ENCODE measurements around the gene KRTCAP2.
"Not testable (repeated sequence)": the region's sequence is repeated elsewhere in the genome, so short reads cannot be mapped to it uniquely, and the experiment has no call there.

KRTCAP2 gene

DNA sequence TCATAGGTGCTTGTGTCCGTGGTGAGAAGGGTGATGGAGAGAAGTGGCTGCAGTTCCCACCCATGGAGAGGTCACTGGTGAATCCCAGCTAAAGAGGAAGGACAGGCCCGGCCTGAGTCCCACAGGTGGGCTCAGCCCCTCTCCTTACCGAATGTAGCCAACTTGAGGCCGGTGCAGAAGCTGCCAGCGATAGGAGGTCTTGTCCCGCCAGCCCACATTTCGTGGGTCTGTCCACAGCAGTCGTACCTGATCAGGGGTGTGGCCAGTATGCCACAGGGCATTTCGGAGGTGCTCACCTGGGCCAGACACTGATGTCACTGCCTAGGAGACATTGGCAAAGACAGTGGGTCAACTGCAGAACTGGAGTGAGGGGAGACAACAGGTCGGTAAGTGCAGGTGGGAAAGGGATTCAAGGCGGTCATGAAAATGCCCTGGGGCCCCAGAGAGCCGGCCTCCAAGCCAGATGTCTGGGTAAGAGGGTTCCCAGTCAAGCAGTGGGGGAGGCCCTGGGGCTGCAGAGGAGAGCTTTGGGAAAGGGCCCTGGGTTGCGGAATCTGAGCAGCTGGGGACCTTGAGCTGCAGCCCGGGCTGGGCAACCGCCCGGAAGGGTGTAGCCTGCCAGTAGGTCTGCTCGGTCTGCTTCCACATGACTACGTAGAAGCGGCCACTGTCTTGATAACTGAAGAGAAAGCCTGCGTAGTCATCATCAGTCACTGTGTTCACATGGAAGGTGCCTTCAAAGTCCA lies 24.0 kb upstream of the KRTCAP2 start:
- no peak for TF ChIP-seq CTCF (conservative IDR thresholded peaks at IDR 0.05; ENCODE audit: low read depth, low read length)
- H3K4me3 ChIP-seq (ENCODE audit: low read depth, low read length) = no peak overlapping the region
- DNase-seq (ENCODE audit: low read depth) = no peak

GRCh38 chr1:155196103-155196892 lies 23.2 kb upstream of the KRTCAP2 start:
- TF ChIP-seq CTCF (conservative IDR thresholded peaks at IDR 0.05; ENCODE audit: low read depth, low read length) = no peak
- no peak overlapping the region for H3K4me3 ChIP-seq (ENCODE audit: low read depth, low read length)
- no peak for DNase-seq (ENCODE audit: low read depth)

DNA sequence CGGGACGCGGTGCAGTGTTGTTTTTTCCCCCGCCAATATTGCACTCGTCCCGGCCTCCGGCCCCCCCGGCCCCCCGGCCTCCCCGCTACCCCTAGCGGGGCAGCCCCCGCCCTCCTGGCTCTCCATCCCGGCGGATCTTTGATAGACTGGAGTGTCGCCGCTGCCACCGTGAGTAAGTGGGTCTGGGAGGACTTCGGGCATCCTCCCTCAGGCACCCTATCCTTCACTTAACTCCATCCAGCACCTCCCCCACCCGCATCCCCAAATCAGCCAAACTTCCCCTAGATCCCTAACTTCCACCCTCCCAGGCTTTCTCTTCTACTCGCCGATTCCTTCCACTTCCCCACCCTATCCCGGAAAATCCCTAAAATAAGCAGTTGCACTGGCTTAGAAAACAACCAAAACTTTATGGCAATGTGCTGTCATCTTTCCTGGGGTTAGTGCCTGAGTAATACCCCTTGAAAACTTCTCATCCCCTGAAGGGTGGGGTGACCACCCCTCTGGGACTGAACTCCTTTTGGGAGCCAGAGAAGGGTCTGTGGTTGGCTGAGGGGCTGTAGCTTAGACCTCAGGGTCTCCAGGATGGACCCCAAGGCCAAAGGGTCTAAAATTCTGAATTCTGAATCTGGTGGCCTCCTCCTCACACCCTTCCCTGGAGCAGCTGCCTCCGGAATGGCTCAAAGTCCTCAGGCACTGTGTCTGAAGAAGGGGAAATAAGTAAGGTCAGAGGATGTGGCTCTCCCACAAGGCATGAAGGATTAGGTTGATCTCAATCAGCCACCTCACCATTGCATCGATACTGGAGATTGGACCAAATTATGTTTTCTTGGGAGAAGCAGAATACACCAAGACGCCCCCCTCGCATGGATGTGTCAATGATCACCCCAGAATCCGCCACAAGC lies 22.3 kb upstream of the KRTCAP2 start:
- TF ChIP-seq CTCF (conservative IDR thresholded peaks at IDR 0.05; ENCODE audit: low read depth, low read length) = no peak
- no peak for DNase-seq (ENCODE audit: low read depth)
- peak overlapping the region; percentile 70 for H3K4me3 ChIP-seq (ENCODE audit: low read depth, low read length)

DNA sequence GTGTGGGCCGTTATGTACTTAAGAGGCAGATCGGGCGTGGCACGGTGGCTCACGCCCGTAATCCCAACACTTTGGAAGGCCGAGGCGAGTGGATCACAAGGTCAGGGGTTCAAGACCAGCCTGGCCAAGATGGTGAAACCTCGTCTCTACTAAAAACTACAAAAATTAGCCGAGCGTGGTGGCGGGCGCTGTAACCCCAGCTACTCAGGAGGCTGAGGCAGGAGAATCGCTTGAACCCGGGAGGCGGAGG lies 20.8 kb upstream of the KRTCAP2 start:
- peak overlapping the region; percentile 70 for H3K4me3 ChIP-seq (ENCODE audit: low read depth, low read length)
- DNase-seq (ENCODE audit: low read depth) = not testable (repeated sequence)

DNA sequence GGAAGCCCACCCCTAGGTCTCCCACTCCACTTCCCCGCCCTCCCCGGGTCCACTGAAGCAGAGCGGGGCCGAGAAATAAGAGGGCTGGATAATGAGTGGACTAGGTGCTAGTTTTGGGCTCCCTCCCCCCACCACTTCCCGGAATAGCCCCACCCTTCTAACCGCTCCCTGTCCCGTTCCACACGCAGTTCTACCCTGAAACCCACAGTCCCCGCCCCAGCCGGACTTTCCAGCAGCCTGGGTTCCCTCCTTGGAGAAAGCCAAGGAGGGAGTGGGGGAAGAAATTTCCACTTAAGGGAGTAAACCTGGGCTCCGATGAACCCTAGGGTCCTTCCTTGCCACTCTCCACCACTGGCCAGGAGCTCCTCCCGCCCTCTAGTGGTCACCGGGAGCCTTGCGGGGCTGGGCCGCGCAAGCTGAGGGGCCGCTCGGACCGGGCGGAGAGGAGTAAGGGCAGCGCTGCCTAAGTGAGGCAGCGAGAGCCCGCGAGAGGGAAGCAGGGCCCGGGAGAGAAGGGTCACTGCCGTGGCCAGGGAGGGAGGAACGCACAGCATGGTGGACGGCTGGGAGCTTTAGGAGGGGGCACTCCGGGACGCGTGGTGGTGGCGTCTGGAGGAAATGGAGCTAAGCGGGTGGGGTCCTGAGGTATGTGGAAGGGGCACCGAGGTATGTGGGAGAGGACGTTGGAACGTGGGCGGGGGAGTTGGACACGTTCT lies 20.3 kb upstream of the KRTCAP2 start:
- peak; percentile 91 for DNase-seq (ENCODE audit: low read depth)
- TF ChIP-seq CTCF (conservative IDR thresholded peaks at IDR 0.05; ENCODE audit: low read depth, low read length) = peak; percentile 95
- peak overlapping the region; percentile 70 for H3K4me3 ChIP-seq (ENCODE audit: low read depth, low read length)

DNA sequence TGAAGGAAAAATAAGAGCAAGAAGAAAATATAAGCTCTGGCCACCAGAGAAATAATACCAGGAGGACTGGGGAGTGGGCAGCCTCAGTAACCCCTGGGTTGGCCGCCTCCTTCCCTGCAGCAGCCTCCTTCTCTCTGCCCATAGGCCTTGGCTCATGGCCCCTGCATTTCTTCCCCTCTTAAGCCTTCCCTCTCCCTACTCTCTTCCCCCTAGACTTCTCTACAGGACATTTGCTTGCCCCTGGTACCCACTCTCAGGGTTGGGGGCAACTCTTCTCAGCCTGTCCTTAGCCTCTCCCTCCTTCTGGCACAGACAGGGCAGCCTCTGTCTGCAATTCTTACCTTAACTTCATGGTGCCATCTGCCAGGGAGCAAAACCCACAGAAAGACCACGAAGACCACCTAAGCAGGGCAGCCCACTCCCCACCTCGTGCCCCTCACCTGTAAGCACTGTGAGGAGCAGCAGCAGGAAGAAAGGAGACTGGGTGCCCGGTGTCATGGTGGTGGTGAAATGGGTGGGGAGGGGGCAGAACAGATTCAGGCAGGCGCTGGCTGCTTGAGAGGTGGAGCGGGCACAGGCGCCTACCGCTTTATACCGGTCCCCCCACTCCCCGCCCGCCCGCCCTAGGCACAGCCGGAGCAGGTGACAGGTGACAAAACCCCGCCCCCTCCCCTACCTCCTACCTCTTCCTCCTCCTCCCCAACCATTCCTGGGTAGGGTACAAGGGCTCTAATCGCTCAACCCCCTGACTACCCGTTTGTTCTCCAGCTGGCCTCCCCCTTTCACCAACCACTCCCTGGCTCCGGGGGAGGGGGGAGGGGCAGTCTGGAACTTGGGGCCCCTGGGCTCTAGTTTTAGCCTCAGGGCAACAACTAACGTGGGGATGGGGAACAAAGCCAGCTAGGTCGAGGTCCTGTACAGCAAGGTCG lies 19.5 kb upstream of the KRTCAP2 start:
- no peak for DNase-seq (ENCODE audit: low read depth)
- TF ChIP-seq CTCF (conservative IDR thresholded peaks at IDR 0.05; ENCODE audit: low read depth, low read length) = no peak
- peak overlapping the region; percentile 70 for H3K4me3 ChIP-seq (ENCODE audit: low read depth, low read length)
